Astrocyte of the cerebellum (primary cell): ENCODE results near the gene GPR55.

ENCODE experiments used
- DNase-seq: peaks from one replicate; pipeline ENCODE4 v3.0.0-alpha.2; 2011; ENCODE audit warnings: low read depth
- H3K4me3 ChIP-seq: 2 replicates; pipeline ENCODE4 v1.5.1; 2011; ENCODE audit warnings: mild to moderate bottlenecking, low read depth, low read length, moderate library complexity
- in situ Hi-C: cut with HindIII; loops from 2 replicates; pipeline ENCODE4 v1.10.0; 2017; ENCODE audit warnings: low sequenced_read_pairs
- TF ChIP-seq, protein P1 (sequence below): IDR thresholded peaks from 2 replicates; pipeline ENCODE4 v1.5.1; 2012; ENCODE audit warnings: low read length, low read depth, moderate library complexity, mild to moderate bottlenecking; ENCODE audit errors: missing control alignments

Gene GPR55

DNA sequence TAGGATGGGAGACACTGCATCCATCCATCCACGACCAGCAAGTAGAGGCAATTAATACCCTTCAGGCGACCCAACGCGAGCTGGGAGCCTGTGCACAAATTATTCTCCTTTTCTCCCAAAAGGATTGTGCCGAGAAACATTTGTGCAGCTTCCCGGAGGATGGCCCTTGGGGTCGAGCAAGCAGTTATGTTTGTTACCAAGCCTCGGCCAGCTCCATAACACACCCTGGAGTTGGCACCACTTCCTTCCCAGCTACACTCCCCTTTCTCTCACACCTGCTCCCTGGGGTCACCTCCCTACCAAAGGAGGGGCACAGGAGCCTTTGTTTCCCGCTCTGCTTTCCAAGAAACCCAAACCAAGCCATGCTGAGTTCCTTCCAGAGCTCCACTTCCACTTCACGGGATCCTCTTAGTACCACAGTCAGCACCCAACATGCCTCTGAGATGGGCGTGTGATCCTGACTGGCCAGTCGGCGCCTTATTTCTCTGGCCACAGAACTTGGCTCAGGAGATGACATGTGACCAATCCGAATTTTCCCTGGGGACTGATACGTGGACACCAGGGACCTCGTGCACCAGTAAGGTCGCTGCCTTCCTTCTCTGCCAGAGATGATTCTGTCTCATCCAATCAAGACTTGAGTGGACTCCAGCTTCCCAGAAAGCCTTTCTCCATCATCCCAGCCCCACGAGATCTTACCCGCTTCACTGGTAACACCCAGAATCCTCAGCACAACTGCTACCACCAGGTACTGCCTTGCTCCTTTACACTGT lies 28.5 kb downstream of the GPR55 start:
- no peak for DNase-seq
- TF ChIP-seq, protein P1, sequence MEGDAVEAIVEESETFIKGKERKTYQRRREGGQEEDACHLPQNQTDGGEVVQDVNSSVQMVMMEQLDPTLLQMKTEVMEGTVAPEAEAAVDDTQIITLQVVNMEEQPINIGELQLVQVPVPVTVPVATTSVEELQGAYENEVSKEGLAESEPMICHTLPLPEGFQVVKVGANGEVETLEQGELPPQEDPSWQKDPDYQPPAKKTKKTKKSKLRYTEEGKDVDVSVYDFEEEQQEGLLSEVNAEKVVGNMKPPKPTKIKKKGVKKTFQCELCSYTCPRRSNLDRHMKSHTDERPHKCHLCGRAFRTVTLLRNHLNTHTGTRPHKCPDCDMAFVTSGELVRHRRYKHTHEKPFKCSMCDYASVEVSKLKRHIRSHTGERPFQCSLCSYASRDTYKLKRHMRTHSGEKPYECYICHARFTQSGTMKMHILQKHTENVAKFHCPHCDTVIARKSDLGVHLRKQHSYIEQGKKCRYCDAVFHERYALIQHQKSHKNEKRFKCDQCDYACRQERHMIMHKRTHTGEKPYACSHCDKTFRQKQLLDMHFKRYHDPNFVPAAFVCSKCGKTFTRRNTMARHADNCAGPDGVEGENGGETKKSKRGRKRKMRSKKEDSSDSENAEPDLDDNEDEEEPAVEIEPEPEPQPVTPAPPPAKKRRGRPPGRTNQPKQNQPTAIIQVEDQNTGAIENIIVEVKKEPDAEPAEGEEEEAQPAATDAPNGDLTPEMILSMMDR: no peak
- in situ Hi-C loops: loop anchor here (5.0 kb wide), 1 partner anchor 81 kb away; no protein-coding TSS in a partner anchor
- no peak overlapping the region for H3K4me3 ChIP-seq

DNA sequence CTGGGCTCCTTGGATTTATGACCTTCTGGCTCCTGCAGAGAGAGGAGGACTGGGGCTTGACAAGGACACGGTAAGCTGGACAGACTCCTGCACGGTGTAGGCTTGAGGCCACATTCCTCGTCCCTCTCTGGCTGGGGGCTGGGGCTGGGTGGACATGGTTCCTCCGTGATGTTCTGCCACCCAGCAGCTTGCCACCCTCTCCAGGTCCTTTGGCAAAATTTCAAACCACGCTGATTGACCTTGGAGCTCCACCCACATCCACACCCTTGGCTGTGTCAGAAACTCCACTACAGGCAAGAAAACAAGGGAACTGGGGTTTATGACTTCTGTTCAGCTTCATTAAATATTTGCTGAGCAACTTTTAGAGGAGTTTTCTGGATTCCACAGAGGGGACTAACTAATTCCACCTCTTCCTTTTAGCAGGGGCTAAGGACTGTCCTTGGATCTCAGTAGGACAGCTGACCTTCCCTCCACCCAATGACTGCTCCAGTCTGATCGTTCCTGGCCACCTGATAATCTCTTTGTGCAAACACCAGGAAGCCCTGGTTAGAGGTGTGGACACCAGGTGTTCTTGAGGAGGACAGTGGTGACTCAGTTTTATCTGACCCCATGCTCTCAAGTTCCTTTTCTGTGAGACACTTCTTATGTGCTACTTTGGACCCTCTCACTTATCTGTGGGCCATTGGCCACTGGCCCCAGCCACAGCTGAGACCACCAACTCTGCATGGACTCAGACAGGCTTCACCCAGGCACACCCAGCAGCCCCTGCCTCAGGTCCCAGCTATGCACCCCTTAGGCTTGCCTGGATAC lies 29.3 kb downstream of the GPR55 start:
- H3K4me3 ChIP-seq: no peak overlapping the region
- in situ Hi-C loops: loop anchor here (5.0 kb wide), 1 partner anchor 82 kb away; no protein-coding TSS in a partner anchor
- DNase-seq: no peak
- TF ChIP-seq, protein P1: no peak

DNA sequence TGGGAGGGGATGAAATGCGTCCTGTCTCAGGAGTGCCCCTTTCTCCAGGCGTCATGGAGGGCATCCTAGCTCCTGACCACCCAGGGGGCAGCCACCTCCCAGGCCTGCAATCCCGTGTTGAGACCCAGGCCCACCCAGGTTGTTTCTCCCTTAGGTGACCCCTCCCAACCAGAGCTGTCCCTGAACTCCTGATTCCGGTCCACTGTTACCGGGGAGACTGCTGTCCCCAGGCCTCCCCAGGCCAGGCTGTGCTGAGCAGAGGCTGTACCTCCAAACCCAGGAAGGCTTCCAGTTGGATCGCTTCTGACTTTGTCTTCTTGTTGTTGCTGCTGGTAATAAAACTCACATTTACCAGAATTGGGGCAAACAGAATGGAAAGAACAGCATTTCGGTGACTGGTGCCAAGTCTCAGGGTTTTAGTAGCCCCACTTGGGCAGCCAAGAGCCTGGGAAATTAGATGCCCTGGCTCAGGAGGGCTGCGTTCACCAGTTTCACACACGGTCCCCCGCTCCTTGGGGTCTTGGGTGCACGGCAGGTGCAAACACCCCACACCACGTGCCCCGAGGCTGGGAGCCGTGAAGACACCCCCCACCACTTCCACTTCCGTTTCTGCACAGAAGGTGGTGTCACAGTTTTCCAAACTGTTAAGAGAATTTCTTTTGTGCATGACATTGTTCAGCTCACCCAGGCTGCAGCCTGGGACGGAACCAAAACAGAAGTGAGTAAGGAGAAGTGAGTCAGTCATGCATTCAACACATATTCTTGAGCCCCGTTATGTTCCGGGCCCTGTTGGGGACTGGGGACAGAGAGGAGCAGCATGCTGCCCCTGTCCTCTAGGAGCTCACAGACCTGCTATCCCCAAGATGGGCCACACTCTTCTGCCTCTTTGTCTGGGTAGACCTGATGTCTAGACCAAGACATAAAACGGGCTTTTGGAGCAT lies 30.9 kb downstream of the GPR55 start:
- no peak overlapping the region for H3K4me3 ChIP-seq
- TF ChIP-seq, protein P1: no peak
- DNase-seq: no peak
- in situ Hi-C loops: no loop called here

DNA sequence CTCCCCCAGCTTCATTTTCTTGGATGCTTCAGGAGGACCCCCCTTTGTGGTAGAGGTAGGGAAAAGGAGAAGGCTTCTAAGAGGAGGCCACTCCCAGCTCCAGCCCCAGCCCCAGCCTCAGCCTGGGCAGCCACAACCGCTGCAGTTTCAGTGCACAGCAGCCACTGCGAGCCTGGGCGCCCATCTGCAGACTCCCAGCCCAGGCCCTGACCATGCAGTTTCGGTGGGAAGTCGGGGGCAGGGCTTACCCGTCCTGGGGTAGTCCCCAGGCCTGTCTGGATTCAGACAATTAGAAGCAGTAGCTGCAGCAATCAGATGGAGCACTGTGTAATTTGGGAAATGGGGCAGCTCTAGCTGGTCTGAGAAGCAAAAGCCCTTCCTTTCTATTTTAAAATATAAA lies 31.7 kb downstream of the GPR55 start:
- H3K4me3 ChIP-seq: no peak overlapping the region
- in situ Hi-C loops: no loop called here
- DNase-seq: no peak
- TF ChIP-seq, protein P1: no peak

DNA sequence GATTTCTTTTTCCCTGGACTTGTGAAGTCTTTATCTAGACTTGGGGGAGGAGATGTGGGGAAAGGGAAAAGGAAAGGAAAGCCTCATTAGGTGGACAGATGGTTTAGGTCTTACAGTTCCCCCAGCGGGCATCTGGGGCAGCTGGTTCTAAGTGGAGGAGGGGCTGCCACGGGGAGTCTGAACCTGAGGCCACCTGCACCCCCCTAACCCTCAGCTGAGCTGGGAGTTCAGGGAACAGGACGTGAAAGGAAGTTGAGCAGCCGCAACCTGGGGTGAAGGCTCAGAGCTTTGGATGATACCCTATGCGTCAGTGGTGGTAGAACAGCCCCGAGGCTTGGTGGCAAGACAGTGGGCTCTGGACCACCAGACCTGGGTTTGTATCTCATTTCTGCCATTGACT lies 33.5 kb downstream of the GPR55 start:
- H3K4me3 ChIP-seq: no peak overlapping the region
- in situ Hi-C loops: no loop called here
- no peak for DNase-seq
- TF ChIP-seq, protein P1: no peak

DNA sequence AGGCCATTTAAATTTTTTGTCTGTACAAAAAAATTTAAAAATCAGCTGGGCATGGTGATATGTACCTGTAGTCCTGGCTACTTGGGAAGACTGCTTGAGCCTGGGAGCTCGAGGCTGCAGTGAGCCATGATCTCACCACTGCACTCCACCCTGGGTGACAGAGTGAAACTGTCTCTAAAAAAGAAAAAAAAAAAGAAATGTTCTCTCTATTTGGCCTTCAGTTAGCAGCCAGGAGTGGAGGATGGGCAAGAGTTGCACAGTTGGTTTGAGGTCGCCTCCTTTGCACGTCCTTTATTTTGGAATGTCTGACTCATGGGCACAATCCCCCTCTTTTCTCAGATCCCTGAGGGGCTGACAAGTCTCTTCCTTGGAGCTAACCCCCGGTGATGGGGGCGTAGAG lies 34.0 kb downstream of the GPR55 start:
- no peak for DNase-seq
- H3K4me3 ChIP-seq: no peak overlapping the region
- TF ChIP-seq, protein P1: no peak
- in situ Hi-C loops: no loop called here
